ENCODE measurements around the gene GDF2. TPM values are rescaled to one million over a fixed set of nuclear protein-coding genes. Genes with fewer than 3 reads are reported as not detected.
A peak's percentile ranks its signal among the peaks of the same experiment; 100 is the strongest.

Gene GDF2
- total RNA-seq: not detected

DNA sequence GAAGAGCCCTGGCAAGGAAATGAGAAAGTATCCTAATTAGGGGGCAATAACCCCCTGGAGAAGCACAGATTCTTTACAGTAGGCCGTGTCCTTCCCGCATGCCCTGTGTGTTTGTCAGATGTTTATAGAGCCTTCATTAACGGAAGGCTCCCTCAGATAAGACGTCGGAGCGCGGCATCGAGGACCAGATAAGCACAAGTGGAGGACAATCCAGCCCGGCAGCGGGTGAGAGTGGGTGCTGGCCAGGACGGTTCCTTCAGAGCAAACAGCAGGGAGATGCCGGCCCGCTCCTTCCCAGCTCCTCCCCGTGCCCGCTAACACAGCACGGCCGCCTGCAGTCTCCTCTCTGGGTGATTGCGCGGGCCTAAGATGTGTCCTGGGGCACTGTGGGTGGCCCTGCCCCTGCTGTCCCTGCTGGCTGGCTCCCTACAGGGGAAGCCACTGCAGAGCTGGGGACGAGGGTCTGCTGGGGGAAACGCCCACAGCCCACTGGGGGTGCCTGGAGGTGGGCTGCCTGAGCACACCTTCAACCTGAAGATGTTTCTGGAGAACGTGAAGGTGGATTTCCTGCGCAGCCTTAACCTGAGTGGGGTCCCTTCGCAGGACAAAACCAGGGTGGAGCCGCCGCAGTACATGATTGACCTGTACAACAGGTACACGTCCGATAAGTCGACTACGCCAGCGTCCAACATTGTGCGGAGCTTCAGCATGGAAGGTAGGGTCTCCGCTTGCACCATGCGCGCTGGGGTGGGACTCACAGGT lies at the start of gene GDF2:
GDF2 (plus strand) TSS at position 155 of the 762 bp plus-strand sequence; CDS start at position 370, 215 bp downstream.
- no peak for TF ChIP-seq POLR2A (IDR thresholded peaks at IDR 0.05)
- no peak for TF ChIP-seq CTCF (IDR thresholded peaks at IDR 0.05)
- H3K27me3 ChIP-seq: no peaks in the 10 kb centered on the region
- H3K4me1 ChIP-seq: no peaks in the 10 kb centered on the region
- H3K36me3 ChIP-seq: no peaks in the 10 kb centered on the region
- no peak within 1 kb of the TSS for H3K27ac ChIP-seq
- no peaks in the 10 kb centered on the region for H3K9me3 ChIP-seq
- DNase-seq: no peak
- no peak within 1 kb of the TSS for H3K4me3 ChIP-seq

DNA sequence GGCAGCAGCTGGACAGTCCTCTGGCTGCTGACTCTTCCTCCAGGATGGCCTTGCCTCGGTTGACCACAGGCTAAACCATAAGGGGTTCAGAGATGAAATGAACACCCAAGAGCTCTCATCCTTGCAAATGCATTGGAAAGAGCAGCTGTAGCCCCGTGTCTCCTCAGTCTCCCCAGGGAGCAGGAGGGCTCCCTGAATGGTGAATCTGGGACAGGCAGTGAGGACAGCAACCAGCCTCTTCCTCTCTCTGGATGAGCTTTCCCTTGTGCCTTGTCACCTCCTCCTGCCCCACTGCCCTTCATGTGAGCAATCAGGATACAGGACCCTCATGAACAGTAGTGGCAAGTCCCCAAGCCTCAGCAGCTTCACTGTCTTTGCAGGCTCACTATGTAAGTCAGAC lies 46.2 kb upstream of the GDF2 start:
- H3K27me3 ChIP-seq: no peaks in the 10 kb centered on the region
- peaks cover 0 to 26% (median 0%) of the 10 kb centered on the region in 4 donors for H3K4me1 ChIP-seq
- TF ChIP-seq POLR2A (IDR thresholded peaks at IDR 0.05) (no peak), CTCF (IDR thresholded peaks at IDR 0.05) (no peak)
- no peaks in the 10 kb centered on the region for H3K36me3 ChIP-seq
- DNase-seq: no peak
- peak overlapping the region in 2 of 4 donors; percentile 81 for H3K27ac ChIP-seq
- peaks cover 0 to 3% (median 0%) of the 10 kb centered on the region in 4 donors for H3K9me3 ChIP-seq
- H3K4me3 ChIP-seq: no peak overlapping the region

GRCh38 chr10:47276576-47277351 lies 45.5 kb upstream of the GDF2 start:
- TF ChIP-seq CTCF (IDR thresholded peaks at IDR 0.05) (no peak), POLR2A (IDR thresholded peaks at IDR 0.05) (no peak)
- peak overlapping the region in 2 of 4 donors; percentile 81 for H3K27ac ChIP-seq

DNA sequence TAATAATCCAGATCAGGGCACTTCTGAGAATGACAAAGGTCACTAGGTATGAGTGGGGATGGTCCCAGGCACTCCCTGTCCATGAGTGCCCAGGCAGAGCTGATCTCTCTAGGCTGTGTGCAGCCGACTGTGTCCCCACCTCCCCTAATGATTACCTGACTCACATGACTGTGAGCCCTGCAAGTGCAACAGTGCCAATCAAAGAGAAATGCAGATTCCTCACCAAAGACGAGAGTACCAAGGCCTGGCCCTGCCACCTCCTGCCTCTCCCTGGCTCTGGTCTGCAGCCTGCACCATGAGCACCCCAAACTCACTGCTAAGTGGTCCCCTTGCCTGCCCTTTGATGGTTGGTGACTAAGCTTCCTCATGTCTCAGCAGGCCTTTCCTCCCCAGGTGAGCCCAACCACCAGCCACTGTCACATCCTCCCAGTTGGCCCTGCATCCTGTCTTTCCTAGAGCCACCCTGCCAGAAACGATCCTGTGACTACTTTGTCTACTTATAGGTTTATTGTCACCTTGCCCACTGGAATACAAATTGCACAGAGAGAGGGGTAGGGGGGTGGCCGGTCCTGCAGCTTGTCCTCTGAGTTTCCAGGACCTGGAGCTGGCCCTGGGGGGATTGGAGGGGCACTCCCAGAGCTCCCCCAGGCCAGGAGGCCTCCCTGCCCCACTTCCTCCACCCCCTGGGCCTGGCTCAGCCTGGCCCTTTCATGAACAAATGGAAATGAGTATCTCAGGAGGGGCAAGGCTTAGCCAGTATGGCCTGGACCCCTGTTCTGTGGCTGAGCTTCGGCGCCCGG lies 44.7 kb upstream of the GDF2 start:
- peak overlapping the region in 2 of 4 donors; percentile 81 for H3K27ac ChIP-seq
- H3K9me3 ChIP-seq: peaks cover 0 to 3% (median 0%) of the 10 kb centered on the region in 4 donors

More at GRCh38 chr10:47276576-47277351, 45.5 kb upstream of the GDF2 start:
- Histone ChIP-seq H3K9me3 (peaks cover 0 to 3% (median 0%) of the 10 kb centered on the region in 4 donors), H3K4me1 (peaks cover 0 to 26% (median 0%) of the 10 kb centered on the region in 4 donors), H3K27me3 (no peaks in the 10 kb centered on the region), H3K36me3 (no peaks in the 10 kb centered on the region), H3K4me3 (no peak overlapping the region)
- peak in 1 of 3 donors; percentile 53 for DNase-seq

More for the DNA sequence above, 44.7 kb upstream of the GDF2 start:
- no peaks in the 10 kb centered on the region for H3K36me3 ChIP-seq
- no peak overlapping the region for H3K4me3 ChIP-seq
- peaks cover 0 to 26% (median 0%) of the 10 kb centered on the region in 4 donors for H3K4me1 ChIP-seq
- no peaks in the 10 kb centered on the region for H3K27me3 ChIP-seq
- peak in 1 of 3 donors; percentile 62 for DNase-seq
- TF ChIP-seq CTCF (IDR thresholded peaks at IDR 0.05) (no peak), POLR2A (IDR thresholded peaks at IDR 0.05) (no peak)
